ENCODE results near the gene MRFAP1L1.

DNA sequence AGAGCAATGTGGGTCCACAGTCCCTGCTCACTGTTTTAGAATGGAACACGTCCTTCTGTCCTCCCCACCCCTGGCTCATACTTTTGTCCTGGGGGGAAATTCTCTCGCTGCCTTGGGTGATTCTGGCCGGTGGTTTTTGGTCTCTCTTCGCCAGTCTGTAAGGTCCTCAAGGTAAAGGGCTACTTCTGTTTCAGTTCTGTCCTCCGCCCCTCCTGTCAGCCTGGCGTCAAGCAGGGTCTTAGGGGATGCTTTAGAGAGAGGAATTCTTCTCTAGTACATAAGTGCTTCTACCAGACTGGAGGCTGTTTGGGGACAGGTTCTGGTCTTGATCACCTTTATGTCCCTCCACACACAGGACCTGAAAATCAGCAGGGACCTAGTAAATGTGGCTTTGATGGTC, 617 bp upstream of the MRFAP1L1 start:
- TF ChIP-seq, protein P1, sequence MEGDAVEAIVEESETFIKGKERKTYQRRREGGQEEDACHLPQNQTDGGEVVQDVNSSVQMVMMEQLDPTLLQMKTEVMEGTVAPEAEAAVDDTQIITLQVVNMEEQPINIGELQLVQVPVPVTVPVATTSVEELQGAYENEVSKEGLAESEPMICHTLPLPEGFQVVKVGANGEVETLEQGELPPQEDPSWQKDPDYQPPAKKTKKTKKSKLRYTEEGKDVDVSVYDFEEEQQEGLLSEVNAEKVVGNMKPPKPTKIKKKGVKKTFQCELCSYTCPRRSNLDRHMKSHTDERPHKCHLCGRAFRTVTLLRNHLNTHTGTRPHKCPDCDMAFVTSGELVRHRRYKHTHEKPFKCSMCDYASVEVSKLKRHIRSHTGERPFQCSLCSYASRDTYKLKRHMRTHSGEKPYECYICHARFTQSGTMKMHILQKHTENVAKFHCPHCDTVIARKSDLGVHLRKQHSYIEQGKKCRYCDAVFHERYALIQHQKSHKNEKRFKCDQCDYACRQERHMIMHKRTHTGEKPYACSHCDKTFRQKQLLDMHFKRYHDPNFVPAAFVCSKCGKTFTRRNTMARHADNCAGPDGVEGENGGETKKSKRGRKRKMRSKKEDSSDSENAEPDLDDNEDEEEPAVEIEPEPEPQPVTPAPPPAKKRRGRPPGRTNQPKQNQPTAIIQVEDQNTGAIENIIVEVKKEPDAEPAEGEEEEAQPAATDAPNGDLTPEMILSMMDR (IDR thresholded peaks at IDR 0.05) = no peak
- TF ChIP-seq POLR2A (IDR thresholded peaks at IDR 0.05) (no peak), POLR2AphosphoS5 (IDR thresholded peaks at IDR 0.05) (no peak), EP300 (IDR thresholded peaks at IDR 0.05) (no peak)

Measured in upper lobe of left lung (tissue), 4 donors.